ENCODE results near the gene UBL5. TPM values are rescaled to one million over a fixed set of nuclear protein-coding genes. Genes with fewer than 3 reads are reported as not detected.
A peak's percentile ranks its signal among the peaks of the same experiment; 100 is the strongest.
"Not testable (repeated sequence)": the region's sequence is repeated elsewhere in the genome, so short reads cannot be mapped to it uniquely, and the experiment has no call there.

Gene UBL5
- total RNA-seq, 1 donor from 2014 or later = 258 TPM

DNA sequence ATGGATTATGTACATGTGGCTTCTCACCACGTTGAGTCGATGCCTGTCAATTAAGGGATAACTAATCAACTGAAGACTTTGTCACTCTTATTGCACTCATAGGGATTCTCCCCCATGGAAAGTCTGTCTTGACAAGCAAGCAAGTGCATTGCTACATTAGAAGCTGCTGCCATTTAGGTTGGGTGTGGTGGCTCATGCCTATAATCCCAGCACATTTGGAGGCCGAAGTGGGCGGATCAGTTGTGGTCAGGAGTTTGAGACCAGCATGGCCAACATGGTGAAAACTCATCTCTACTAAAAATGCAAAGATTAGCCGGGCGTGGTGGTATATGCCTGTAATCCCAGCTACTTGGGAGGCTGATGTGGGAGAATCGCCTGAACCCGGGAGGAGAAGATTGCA, 40.9 kb upstream of the UBL5 start:
- TF ChIP-seq, protein P1, sequence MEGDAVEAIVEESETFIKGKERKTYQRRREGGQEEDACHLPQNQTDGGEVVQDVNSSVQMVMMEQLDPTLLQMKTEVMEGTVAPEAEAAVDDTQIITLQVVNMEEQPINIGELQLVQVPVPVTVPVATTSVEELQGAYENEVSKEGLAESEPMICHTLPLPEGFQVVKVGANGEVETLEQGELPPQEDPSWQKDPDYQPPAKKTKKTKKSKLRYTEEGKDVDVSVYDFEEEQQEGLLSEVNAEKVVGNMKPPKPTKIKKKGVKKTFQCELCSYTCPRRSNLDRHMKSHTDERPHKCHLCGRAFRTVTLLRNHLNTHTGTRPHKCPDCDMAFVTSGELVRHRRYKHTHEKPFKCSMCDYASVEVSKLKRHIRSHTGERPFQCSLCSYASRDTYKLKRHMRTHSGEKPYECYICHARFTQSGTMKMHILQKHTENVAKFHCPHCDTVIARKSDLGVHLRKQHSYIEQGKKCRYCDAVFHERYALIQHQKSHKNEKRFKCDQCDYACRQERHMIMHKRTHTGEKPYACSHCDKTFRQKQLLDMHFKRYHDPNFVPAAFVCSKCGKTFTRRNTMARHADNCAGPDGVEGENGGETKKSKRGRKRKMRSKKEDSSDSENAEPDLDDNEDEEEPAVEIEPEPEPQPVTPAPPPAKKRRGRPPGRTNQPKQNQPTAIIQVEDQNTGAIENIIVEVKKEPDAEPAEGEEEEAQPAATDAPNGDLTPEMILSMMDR (IDR thresholded peaks at IDR 0.05) = no peak
- Mint-ChIP-seq H3K4me1 (ENCODE audit: unreplicated experiment) (peaks cover 24% of the 10 kb centered on the region), H3K36me3 (ENCODE audit: unreplicated experiment) (peaks cover 3% of the 10 kb centered on the region), H3K27me3 (ENCODE audit: unreplicated experiment) (no peaks in the 10 kb centered on the region), H3K27ac (ENCODE audit: unreplicated experiment) (peak overlapping the region; percentile 60), H3K9me3 (ENCODE audit: unreplicated experiment) (no peaks in the 10 kb centered on the region), H3K4me3 (ENCODE audit: unreplicated experiment) (peak overlapping the region; percentile 62)
- no peak for DNase-seq (ENCODE audit: extremely low spot score, unreplicated experiment)

DNA sequence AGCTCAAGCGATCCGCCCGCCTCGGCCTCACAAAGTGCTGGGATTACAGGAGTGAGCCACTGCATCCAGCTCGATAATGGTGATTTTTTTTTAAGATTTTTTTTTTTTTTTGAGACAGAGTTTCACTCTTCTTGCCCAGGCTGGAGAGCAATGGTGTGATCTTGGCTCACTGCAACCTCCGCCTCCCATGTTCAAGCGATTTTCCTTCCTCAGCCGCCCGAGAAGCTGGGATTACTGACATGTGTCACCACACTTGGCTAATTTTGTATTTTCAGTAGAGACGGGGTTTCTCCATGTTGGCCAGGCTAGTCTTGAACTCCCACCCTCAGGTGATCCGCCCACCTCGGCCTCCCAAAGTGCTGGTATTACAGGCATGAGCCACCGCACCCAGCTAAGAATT, 39.1 kb upstream of the UBL5 start:
- not testable (repeated sequence) for H3K36me3 Mint-ChIP-seq (ENCODE audit: unreplicated experiment); H3K9me3 Mint-ChIP-seq (ENCODE audit: unreplicated experiment); DNase-seq (ENCODE audit: extremely low spot score, unreplicated experiment); H3K4me3 Mint-ChIP-seq (ENCODE audit: unreplicated experiment); H3K27ac Mint-ChIP-seq (ENCODE audit: unreplicated experiment); H3K27me3 Mint-ChIP-seq (ENCODE audit: unreplicated experiment)
- peaks cover 27% of the 10 kb centered on the region for H3K4me1 Mint-ChIP-seq (ENCODE audit: unreplicated experiment)

DNA sequence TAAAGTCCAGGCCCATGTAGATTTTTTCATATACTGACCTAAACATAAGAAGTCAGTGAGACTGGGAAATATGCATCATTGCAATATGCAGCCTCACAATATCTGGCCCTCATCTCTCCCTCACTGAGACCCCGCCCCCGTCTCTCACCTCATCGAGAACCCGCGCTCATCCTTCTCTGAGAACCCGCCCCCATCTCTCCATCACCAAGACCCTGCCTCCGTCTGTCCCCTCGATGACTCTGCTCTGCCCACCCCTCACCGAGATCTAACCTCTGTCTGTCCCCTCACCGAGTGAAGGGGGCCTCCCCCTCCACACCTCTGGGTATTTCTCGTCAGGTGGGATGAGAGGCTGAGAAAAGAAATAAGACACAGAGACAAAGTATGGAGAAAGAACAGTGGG, 38.7 kb upstream of the UBL5 start:
- Mint-ChIP-seq H3K4me1 (ENCODE audit: unreplicated experiment) (peaks cover 24% of the 10 kb centered on the region), H3K36me3 (ENCODE audit: unreplicated experiment) (no peaks in the 10 kb centered on the region), H3K4me3 (ENCODE audit: unreplicated experiment) (no peak overlapping the region), H3K9me3 (ENCODE audit: unreplicated experiment) (no peaks in the 10 kb centered on the region), H3K27me3 (ENCODE audit: unreplicated experiment) (no peaks in the 10 kb centered on the region), H3K27ac (ENCODE audit: unreplicated experiment) (no peak overlapping the region)
- TF ChIP-seq, protein P1 (IDR thresholded peaks at IDR 0.05) = no peak
- DNase-seq (ENCODE audit: extremely low spot score, unreplicated experiment) = no peak

DNA sequence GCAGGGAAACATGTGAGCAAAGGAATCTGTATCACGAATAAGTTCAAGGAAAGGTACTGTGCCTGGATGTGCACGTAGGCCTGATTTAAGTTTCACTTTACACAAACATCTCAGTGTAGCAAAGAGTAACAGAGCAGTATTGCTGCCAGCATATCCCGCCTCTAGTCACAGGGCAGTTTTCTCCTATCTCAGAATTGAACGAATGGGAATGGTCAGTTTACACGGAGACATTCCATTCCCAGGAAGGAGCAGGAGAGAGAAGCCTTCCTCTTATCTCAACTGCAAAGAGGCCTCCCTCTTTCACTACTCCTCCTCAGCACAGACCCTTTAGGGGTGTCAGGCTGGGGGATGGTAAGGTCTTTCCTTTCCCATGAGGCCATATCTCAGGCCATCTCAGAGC, 38.1 kb upstream of the UBL5 start:
- H3K36me3 Mint-ChIP-seq (ENCODE audit: unreplicated experiment); H3K9me3 Mint-ChIP-seq (ENCODE audit: unreplicated experiment); H3K4me3 Mint-ChIP-seq (ENCODE audit: unreplicated experiment); H3K27me3 Mint-ChIP-seq (ENCODE audit: unreplicated experiment); DNase-seq (ENCODE audit: extremely low spot score, unreplicated experiment); H3K27ac Mint-ChIP-seq (ENCODE audit: unreplicated experiment): not testable (repeated sequence)
- peaks cover 18% of the 10 kb centered on the region for H3K4me1 Mint-ChIP-seq (ENCODE audit: unreplicated experiment)

DNA sequence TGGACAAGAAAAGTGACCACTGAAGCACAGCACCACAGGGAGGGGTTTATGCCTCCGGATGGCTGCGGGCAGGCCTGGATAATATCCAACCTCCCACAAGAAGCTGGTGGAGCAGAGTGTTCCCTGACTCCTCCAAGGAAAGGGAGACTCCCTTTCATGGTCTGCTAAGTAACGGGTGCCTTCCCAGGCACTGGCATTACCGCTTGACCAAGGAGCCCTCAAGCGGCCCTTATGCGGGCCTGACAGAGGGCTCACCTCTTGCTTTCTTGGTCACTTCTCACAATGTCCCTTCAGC, 36.7 kb upstream of the UBL5 start:
- not testable (repeated sequence) for H3K27me3 Mint-ChIP-seq (ENCODE audit: unreplicated experiment); H3K9me3 Mint-ChIP-seq (ENCODE audit: unreplicated experiment); H3K36me3 Mint-ChIP-seq (ENCODE audit: unreplicated experiment); DNase-seq (ENCODE audit: extremely low spot score, unreplicated experiment)
- Mint-ChIP-seq H3K4me3 (ENCODE audit: unreplicated experiment) (peak overlapping the region; percentile 92), H3K4me1 (ENCODE audit: unreplicated experiment) (peaks cover 11% of the 10 kb centered on the region), H3K27ac (ENCODE audit: unreplicated experiment) (peak overlapping the region; percentile 92)

DNA sequence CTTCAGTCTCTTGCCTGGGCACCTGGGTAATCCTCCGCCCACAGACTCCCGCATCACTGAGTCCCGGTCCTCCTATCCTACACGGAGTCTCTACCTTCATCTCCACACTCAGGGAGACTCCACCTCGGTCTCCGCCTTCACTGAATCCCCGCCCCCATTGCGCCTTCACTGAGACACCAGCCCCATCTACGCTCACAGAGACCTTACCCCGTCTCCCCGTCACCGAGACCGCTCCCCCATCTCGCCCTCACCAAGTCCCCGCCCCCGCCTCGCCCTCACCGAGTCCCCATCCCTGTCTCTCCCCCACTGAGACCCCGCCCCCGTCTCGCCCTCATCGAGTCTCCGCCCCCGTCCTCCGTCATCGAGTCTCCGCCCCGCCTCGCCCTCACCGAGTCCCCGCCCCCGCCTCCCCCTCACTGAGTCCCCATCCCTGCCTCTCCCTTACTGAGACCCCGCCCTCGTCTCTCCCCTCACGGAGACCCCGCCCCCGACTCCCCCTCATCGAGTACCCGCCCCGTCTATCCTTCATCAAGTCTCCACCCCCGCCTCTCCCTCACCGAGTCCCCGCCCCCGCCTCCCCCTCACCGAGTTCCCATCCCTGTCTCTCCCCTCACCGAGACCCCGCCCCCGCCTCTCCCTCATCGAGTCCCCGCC, 36.0 kb upstream of the UBL5 start:
- Mint-ChIP-seq H3K27ac (ENCODE audit: unreplicated experiment) (peak overlapping the region; percentile 98), H3K4me1 (ENCODE audit: unreplicated experiment) (peaks cover 11% of the 10 kb centered on the region), H3K4me3 (ENCODE audit: unreplicated experiment) (peak overlapping the region; percentile 92), H3K27me3 (ENCODE audit: unreplicated experiment) (no peaks in the 10 kb centered on the region), H3K9me3 (ENCODE audit: unreplicated experiment) (no peaks in the 10 kb centered on the region), H3K36me3 (ENCODE audit: unreplicated experiment) (no peaks in the 10 kb centered on the region)
- TF ChIP-seq, protein P1 (IDR thresholded peaks at IDR 0.05) = no peak
- DNase-seq (ENCODE audit: extremely low spot score, unreplicated experiment) = peak; percentile 97

Measured in osteocyte (in vitro differentiated cells).